K562 (cell line): ENCODE results near the gene CEMIP. TPM values are rescaled to one million over a fixed set of nuclear protein-coding genes. Genes with fewer than 3 reads are reported as not detected.

ENCODE experiments used
- CREM ChIP-seq: IDR thresholded peaks from 2 replicates; pipeline ENCODE4 v1.6.1; 2014; ENCODE audit warnings: antibody characterized with exemption, low read depth
- E4F1 ChIP-seq: fragments of 250-450 bp; sonication (Bioruptor Pico); IDR thresholded peaks from 2 replicates; pipeline ENCODE4 v1.5.0; 2021; ENCODE audit warnings: mild to moderate bottlenecking, borderline replicate concordance
- EWSR1 ChIP-seq: fragments of 450-650 bp; IDR thresholded peaks from 2 replicates; pipeline ENCODE4 v1.6.1; 2018; ENCODE audit warnings: borderline replicate concordance, mild to moderate bottlenecking, low read depth, moderate library complexity; ENCODE audit not compliant: partially characterized antibody
- GTF2B ChIP-seq: IDR thresholded peaks from 2 replicates; pipeline ENCODE4 v1.6.1; 2011; ENCODE audit not compliant: insufficient read length; ENCODE audit errors: extremely low read depth
- MBD2 ChIP-seq: sonication (generic); IDR thresholded peaks from 2 replicates; pipeline ENCODE4 v1.6.1; 2016; ENCODE audit warnings: low read depth, borderline replicate concordance
- MCM7 ChIP-seq, 2 experiments: fragments of 450-650 bp; IDR thresholded peaks; 2 replicates each; pipeline ENCODE4 v1.6.1; 2016 to 2018
- PHTF2 ChIP-seq: fragments of 250-450 bp; sonication (Bioruptor Pico); IDR thresholded peaks from 2 replicates; pipeline ENCODE4 v1.5.0; 2021; ENCODE audit warnings: mild to moderate bottlenecking
- RB1 ChIP-seq: fragments of 450-650 bp; IDR thresholded peaks from 2 replicates; pipeline ENCODE4 v1.6.1; 2017; ENCODE audit warnings: low read depth, mild to moderate bottlenecking
- RBM17 ChIP-seq: fragments of 200-400 bp; formaldehyde crosslinking; IDR thresholded peaks from 2 replicates; pipeline ENCODE4 v1.6.1; 2017; ENCODE audit warnings: low read depth, mild to moderate bottlenecking, low read length, borderline replicate concordance
- TRIM28 ChIP-seq: fragments of 450-650 bp; IDR thresholded peaks from 2 replicates; pipeline ENCODE4 v1.6.1; 2017
- VEZF1 ChIP-seq: fragments of 200-800 bp; sonication (Bioruptor generic); IDR thresholded peaks from 2 replicates; pipeline ENCODE4 v1.6.1; 2017; ENCODE audit warnings: missing genetic modification characterization, missing compliant biosample characterization
- ZBTB33 ChIP-seq: sonication (generic); formaldehyde crosslinking; IDR thresholded peaks from 2 replicates; pipeline ENCODE4 v1.8.1; 2023; ENCODE audit warnings: mild to moderate bottlenecking, missing genetic modification reagents
- ZNF12 ChIP-seq: sonication (generic); formaldehyde crosslinking; IDR thresholded peaks from 2 replicates; pipeline ENCODE4 v1.4.0; 2020; ENCODE audit warnings: mild to moderate bottlenecking, missing genetic modification reagents
- ZNF282 ChIP-seq: sonication (generic); formaldehyde crosslinking; IDR thresholded peaks from 2 replicates; pipeline ENCODE4 v1.8.1; 2023; ENCODE audit warnings: missing genetic modification reagents
- polyA plus RNA-seq, 8 experiments: library from polyadenylated mRNA; depleted of rRNA in 4 of 8; stranded (reverse) in 5 of 8; unstranded in 3 of 8; fragments of >200 nt; fragmentation: Nextera tagmentation in 2 of 8; fragmentation: Illumina TruSeq in 1 of 8; extraction: Ambion mirVana in 2 of 8; extraction: Trizol in 1 of 8; gene quantifications; 2 replicates each; pipeline versions ENCODE4 v1.2.1 to v1.2.3, GENCODE V29; 2011 to 2014; ENCODE audit warnings: inconsistent platforms in 1 of 8, missing spikeins in 1 of 8
- total RNA-seq, 7 experiments: library from RNA; depleted of rRNA in 6 of 7; stranded (reverse); fragments of >200 nt in 6 of 7; fragmentation: Illumina TruSeq in 2 of 7; extraction: Trizol in 2 of 7; gene quantifications; 2 replicates each; pipeline versions ENCODE4 v1.2.1 to v1.2.3, GENCODE V29; 2011 to 2021; ENCODE audit warnings: low replicate concordance in 1 of 7
- TF ChIP-seq, protein P1 (sequence below): fragments of 450-650 bp; formaldehyde crosslinking; IDR thresholded peaks from 2 replicates; pipeline ENCODE4 v1.4.0; 2022; ENCODE audit warnings: missing genetic modification characterization
- TF ChIP-seq, protein P2 (sequence below): sonication (generic); IDR thresholded peaks from 2 replicates; pipeline ENCODE4 v1.6.1; 2016
- TF ChIP-seq, protein P3 (sequence below): sonication (generic); formaldehyde crosslinking; IDR thresholded peaks from 2 replicates; pipeline ENCODE4 v1.8.1; 2023; ENCODE audit warnings: mild to moderate bottlenecking, missing genetic modification reagents

Gene CEMIP
- total and polyA plus RNA-seq, 9 of the 15 experiments (the other 6 are each of a cell fraction or from before 2014, with no cell fraction given): 0.33 TPM; not detected in 8

- TF ChIP-seq RB1: peak; percentile 45; the same call in 1 of the 2 replicates
- TF ChIP-seq, protein P1, sequence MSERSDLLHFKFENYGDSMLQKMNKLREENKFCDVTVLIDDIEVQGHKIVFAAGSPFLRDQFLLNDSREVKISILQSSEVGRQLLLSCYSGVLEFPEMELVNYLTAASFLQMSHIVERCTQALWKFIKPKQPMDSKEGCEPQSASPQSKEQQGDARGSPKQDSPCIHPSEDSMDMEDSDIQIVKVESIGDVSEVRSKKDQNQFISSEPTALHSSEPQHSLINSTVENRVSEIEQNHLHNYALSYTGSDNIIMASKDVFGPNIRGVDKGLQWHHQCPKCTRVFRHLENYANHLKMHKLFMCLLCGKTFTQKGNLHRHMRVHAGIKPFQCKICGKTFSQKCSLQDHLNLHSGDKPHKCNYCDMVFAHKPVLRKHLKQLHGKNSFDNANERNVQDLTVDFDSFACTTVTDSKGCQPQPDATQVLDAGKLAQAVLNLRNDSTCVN (CRISPR knock-in tag): no peak
- TF ChIP-seq RBM17: no peak
- TF ChIP-seq MCM7 (IDR thresholded peaks at IDR 0.05): no peak
- no peak for TF ChIP-seq EWSR1
- TF ChIP-seq GTF2B: no peak
- TF ChIP-seq TRIM28: no peak
- no peak for TF ChIP-seq ZNF282 (CRISPR knock-in tag)
- no peak for TF ChIP-seq PHTF2 (CRISPR knock-in tag)
- TF ChIP-seq, protein P2, sequence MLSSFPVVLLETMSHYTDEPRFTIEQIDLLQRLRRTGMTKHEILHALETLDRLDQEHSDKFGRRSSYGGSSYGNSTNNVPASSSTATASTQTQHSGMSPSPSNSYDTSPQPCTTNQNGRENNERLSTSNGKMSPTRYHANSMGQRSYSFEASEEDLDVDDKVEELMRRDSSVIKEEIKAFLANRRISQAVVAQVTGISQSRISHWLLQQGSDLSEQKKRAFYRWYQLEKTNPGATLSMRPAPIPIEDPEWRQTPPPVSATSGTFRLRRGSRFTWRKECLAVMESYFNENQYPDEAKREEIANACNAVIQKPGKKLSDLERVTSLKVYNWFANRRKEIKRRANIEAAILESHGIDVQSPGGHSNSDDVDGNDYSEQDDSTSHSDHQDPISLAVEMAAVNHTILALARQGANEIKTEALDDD: no peak
- no peak for TF ChIP-seq E4F1 (CRISPR knock-in tag)
- no peak for TF ChIP-seq ZNF12 (CRISPR knock-in tag)
- no peak for TF ChIP-seq VEZF1 (CRISPR knock-in tag)
- TF ChIP-seq, protein P3, sequence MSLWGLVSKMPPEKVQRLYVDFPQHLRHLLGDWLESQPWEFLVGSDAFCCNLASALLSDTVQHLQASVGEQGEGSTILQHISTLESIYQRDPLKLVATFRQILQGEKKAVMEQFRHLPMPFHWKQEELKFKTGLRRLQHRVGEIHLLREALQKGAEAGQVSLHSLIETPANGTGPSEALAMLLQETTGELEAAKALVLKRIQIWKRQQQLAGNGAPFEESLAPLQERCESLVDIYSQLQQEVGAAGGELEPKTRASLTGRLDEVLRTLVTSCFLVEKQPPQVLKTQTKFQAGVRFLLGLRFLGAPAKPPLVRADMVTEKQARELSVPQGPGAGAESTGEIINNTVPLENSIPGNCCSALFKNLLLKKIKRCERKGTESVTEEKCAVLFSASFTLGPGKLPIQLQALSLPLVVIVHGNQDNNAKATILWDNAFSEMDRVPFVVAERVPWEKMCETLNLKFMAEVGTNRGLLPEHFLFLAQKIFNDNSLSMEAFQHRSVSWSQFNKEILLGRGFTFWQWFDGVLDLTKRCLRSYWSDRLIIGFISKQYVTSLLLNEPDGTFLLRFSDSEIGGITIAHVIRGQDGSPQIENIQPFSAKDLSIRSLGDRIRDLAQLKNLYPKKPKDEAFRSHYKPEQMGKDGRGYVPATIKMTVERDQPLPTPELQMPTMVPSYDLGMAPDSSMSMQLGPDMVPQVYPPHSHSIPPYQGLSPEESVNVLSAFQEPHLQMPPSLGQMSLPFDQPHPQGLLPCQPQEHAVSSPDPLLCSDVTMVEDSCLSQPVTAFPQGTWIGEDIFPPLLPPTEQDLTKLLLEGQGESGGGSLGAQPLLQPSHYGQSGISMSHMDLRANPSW (CRISPR knock-in tag): no peak
- TF ChIP-seq CREM: peak; percentile 52
- TF ChIP-seq MBD2: no peak
- TF ChIP-seq ZBTB33 (CRISPR knock-in tag): no peak
These were observed 198.5 kb downstream of the CEMIP start (continued) for GRCh38 chr15:80977627-80978036.
